CD4-positive, alpha-beta T cell treated with Interleukin-17A for 4 hours (primary cell): Measurements from ENCODE around the gene SLC18A3.

Source experiments
- DNase-seq: peaks from one replicate; pipeline ENCODE4 v3.0.0-alpha.2; 2020; ENCODE audit warnings: mixed read lengths

Gene SLC18A3

DNA sequence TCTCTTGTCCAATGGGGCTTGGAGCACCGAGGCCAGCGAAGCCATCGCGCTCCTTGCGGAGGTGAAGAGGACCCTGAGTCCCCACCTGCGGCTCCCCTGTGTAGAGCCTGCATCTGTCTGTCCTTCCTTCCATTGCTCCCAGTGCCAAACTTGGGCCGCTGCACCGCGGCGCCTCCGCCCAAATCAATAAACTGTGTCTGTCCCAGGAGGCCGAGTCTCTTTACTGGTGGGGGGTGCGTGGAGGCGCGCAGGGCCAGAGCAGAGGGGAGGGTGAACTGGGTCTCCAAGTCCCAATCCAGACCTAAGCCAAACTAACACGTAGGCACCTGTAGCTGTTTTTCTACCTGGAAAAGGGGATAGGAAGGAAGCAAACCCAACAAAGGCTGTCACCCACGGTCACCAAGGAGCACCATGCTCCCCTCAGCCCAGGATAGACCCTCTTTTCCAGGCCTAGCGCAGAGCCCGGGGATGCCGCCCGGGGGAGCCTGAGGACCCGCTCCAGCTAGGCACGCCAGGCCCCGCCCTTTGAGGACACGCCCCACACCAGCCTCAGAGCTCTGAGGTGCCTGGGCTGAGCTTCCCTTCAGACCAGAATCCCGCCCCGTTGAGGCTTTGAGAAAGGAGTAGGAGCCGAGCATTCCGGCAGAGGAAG lies 2.5 kb downstream of the SLC18A3 start:
- no peak for DNase-seq

DNA sequence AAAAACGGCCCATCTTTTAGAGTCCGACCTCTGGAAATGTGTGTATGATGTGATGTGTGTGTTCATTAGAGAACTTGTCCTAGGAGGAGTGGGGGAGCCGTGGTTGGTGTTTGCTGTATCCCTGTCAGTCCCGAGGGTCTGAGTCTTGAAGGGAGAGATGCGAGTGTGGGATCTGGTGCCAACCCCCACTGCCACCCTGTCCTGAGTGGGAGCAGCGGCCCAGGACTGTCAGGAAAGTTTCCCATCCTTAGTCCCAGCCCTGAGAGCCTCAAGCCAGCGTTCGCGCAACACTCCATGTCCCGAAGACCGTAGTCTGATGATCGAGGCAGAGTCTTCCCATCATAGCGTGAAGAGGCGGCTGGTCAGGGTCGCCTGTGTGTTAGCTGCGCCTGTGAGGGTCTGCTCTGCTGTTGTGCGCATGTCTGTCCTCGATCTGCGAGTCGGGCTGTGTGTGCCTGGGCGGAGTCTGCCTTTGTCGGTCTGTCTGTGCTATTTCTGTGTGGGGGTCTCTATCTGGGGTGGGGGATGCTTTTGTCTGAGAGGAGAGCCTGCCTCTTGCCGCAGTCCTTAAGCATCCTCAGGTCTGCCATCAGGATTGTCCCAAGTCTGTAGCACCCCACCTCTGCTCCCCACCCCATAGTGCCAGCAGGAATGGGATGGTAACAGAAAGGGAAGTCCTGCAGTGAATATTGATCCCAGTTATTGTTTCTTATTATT lies 3.2 kb downstream of the SLC18A3 start:
- no peak for DNase-seq

DNA sequence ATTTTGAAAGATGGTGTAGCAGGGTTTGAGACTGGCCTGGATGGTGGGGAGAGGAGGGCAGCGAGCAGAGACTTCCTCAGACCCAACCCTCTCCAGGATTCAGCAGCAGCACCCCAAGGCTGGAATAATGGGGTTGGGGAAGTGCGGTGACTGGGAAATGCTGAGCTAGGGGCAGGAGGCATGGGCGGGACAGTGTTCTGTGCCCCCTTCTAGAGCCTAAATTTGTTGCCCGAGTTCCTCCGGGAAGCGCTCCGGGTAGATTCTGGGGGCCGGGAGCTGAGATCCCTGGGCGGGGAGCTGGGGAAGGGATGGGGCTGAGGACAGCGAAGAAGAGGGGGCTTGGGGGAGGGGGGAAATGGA lies 3.8 kb downstream of the SLC18A3 start, which contains the start of gene CHAT:
TSS of gene CHAT (plus strand) at position 156 of the 360 bp plus-strand sequence. CDS start at position 309, 153 bp downstream.
- no peak for DNase-seq

DNA sequence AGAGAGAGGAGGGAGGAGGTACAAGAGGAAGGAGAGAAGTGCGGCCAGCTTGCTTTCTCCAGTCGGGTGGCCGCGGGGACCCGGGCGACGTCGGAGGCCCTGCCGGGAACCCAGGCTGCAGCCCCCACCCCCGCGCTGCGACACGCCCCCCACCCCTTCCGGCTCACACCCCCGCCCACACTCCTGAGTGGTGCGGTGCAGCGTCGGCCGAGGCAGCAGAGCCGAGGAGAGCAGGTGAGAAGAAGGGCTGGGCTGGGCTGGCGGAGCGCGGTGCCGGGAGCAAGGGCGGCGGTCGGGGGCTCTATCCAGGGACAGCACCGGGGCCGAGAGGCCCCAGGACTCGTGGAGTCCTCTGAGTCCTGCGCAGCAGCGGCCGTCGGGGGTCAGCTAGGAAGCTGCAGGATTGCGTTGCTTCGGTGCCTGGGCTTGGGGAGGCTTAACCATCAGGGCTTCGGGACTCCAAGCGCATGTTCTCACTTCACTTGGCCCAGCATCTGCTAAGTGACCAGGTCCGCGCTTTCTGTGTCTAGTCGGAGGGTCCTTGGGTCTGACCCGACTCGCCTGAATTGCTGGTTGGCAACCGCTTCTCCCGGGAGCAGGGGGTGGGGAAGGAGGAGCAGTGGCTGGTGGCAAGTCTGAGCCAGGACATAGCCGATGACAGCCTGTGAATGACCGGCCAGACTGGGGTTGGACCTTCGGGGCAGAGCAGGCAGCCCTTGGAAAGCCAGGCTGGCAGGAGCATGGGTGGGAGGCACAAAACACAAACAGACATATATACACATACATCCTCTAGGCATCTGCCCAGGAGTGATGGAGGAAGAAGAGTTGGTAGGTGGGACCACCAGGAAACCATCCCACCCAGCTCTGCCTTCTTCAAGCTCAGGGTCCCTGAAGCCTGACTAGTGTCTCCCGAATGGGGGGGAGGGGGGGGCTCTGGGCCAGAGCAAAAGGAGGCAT lies 4.4 kb downstream of the SLC18A3 start:
- no peak for DNase-seq

DNA sequence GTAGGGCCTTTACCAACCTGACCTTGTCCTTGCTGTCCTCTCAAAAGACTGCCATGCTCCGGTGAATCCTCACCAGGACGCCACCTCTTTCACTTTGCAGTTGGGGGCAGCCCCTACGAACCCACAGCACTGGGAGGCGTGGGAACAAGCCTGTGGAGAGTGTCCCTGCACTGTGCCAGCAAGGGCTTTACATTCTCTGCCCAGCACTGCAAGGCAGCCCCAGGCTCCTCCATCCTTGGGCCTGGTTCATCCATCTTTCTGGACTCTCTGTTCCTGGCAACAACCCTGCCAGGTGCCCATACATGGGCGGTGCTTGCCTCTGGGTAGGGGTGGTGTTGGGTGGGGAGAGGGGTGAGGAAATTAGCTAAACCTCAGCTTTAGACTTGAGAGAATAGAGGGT lies 5.1 kb downstream of the SLC18A3 start:
- no peak for DNase-seq

DNA sequence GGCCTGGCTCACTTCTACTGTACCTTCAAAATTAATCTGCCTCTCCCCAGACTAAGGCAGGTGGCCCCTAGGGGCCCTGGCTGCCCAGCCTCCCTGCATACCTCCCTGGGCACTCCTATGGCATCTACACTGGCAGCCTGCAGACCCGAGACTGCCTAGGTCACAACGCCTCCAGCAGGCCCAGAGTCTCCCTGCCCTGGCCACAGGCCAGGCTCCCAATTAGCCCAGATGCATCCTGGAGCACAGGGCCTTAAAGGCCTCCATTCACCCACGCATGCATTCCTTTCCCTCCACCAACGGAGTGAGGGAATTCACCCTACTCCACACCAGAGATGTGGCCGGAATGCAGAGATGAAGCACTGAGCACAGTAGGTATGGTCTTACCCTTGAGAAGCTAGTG lies 5.6 kb downstream of the SLC18A3 start:
- DNase-seq = no peak

DNA sequence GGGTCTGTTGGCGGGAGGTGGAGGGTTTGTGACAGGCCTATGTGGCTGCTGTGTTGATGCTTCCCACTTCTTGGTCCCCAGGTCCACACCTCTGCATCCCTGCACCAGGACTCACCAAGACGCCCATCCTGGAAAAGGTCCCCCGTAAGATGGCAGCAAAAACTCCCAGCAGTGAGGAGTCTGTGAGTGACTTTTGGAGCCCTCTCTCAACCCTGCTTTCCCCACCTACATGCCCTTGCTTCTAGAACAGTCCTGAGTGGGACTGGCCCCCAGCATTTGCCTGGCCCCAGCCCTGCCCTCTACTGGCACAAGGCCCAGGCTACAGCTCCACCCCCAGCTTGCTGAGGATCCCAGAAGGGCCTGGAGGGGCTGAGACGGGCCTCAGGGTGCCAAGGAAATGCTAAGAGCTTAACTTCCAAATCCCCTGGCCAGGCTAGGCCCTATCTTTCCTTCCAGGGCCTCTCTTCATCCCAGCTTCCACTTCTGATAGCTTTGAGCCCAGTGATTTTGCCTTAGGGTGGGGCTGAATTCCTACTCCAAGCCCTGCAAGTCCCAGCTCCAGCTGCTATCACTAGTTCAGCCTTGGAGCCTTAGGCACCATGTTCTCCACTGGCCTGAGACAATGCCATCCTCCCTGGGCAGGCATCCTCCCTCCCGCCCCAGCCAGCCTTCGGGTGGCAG lies 6.5 kb downstream of the SLC18A3 start:
- DNase-seq = no peak

DNA sequence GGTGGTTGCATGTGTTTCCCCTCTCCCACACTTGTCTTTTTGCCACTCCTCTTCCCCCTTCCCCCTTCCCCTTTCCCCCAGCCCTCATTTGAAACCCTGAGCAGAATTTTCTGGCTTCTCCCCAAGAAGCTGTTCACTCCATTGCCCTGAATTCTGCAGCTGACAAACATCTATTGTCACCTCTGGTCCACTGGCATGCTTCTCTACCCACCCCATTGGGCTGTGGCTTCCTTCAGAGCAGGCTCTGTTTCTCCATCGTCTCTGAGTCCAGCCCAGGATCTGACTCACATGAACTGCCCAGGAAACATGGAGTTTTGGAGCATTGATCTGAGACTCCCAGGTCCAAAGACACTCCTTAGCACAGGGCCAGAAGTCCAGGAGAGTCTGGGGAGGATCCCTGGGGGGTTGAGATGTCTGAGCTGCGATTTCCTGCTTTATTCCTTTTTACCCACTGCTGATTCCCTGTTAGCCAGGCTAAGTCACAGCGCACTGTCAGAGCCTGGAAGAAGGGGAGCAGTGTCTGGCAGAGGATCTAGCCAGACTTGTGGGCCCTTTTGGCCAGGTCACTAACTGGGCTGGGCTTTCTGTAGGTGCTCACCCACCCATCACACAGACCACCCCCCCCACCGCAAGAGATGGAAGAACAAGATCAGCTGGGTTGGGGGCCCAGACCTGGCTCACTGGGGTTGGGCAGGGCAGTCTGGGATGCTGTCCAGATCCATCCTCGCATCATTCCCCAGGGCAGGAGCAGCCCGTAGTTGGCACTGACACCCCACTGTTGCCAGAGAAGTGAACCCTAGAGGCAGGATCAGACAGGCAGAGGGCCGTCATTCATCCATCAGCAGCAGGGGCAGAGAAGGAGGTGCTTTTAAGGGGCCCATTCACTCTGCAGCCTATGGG lies 7.3 kb downstream of the SLC18A3 start:
- DNase-seq = no peak

DNA sequence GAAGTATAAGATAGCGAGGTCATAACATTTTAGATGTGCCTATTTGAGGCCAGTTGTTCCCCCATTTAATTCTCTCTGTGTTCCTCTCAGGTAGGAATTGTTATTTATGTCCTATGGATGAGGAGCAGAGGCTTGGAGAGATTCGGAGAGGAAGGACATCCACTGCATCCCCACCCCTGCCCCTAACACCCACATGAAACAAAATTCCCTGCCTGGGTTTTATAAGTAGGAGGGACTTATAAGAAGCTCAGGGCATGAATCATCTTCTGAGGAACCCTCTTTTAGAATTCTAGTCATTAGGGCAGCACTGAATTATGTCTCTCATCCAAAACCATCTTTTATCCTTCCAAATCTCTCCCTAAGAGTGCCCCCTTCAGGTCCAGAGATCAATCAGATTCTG lies 8.7 kb downstream of the SLC18A3 start:
- DNase-seq = no peak

DNA sequence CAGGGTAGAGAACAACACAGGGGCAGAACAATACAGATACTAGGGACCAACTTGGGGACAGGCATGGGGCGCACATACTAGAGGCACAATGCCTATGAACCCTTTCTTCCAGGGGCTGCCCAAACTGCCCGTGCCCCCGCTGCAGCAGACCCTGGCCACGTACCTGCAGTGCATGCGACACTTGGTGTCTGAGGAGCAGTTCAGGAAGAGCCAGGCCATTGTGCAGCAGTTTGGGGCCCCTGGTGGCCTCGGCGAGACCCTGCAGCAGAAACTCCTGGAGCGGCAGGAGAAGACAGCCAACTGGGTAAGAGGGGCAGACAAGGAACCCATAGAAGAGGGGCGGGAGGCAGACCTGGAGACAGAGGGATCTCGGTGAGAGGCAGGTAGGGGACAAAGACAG lies 9.5 kb downstream of the SLC18A3 start:
- DNase-seq = no peak

DNA sequence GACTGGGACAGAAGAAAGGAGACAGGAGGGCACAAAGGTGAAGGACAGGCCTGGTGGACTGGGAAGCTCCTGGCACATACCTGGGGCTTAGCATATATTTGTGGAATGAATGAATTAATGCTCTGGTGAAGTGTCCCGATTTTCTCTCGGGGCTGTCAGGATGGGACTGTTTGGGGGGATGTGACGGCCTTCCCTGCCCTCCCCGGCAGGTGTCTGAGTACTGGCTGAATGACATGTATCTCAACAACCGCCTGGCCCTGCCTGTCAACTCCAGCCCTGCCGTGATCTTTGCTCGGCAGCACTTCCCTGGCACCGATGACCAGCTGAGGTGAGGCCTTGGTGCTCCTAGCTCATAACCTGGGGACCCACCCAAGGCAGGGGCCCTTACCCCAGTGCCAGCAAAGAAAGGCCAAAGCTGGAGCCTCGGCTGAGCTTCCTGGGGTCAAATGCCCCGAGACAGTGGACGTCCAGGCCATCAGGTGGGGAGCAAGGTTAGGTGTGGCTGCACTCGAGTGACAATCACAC lies 10.2 kb downstream of the SLC18A3 start:
- DNase-seq = no peak

DNA sequence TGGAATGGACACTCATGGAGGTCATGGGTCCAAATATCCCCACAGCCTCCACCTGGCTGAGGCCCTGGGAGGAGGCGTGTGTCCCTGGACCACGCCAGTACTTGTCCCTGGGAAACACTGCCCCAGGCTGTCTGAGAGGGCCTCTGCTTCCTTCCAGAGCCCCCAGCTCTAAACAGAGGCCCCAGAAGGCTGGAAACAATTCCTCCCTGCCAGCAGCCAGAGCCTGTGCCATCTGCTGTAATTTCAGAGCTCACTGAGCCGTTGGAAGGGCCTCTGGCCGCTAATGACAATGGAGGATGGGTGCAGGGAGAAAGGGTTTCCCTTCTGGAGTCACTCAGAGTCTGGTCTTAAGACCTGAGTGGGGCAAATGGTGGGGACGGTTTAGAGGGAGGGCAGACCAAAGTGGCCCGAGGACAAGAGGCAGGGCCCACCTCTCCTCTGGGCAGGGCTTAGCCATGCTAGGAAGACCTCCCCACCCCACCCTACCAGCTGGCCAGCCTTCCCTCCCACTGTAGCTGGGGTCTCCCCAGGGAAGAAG lies 10.8 kb downstream of the SLC18A3 start:
- DNase-seq = no peak

DNA sequence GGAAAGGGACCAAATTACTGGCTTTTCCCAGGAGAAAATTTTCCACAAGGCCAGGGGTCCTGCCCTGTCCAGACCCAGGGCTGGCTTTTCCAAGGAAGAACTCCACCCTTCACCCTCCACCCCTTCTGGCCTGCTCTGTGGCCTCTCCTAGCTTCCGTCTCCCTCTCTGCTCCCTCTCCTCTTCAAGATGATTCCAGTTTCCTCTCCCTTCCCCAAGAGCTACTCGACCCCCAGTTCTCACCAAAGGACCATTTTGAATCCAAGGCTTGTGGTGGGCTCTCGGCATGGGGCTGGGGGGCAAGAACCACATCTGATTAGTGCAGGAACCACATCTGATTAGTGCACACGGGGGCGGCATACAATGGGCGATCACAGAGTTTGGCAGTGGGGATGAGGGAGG lies 11.5 kb downstream of the SLC18A3 start:
- DNase-seq = no peak

DNA sequence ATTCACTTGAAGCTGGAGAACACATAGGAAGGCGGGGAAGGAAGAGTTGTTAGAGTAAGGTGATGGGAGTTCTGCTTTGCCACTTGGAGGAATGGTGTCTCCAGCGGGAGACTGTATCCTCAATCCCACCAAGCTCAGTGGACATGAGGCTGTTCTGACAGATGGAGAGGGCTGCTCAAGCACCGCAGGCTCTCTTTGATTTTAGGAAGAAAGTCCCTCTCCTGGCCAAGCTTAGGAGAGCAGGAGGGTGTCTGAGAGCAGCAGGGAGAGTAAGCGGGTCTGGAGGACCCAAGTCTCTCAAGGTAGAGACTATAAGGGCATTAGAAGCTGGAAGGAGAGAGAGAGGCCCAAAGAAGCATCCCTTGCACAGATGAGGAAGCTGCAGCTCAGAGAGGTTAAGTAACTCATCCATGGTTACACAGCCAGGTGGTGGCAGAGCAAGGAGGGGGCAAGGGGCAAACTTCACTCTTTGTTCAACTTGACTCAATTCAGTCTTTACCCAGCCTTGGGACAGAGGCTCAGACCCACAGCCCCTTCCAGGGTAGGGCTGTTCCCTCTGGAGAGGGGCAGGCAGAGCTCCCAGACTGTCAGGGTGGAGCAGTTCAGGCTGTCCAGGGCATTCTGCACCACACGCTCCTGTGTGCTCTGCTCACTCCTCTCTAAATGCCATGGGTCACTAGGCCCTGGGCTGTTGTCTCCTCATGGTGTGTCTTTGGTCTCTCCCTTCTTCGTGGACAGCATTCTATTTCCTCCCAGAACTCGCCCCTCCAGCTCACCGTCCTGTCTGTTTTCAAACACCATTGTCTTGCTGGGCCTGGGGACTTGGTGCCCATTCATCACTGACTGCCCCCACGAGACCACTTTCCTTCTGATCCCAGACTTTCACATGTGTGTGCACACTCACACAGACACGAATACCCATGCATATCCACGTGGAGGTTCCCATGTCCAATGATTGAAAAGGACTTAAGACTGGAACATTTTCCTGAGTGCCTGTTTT lies 12.6 kb downstream of the SLC18A3 start:
- no peak for DNase-seq

DNA sequence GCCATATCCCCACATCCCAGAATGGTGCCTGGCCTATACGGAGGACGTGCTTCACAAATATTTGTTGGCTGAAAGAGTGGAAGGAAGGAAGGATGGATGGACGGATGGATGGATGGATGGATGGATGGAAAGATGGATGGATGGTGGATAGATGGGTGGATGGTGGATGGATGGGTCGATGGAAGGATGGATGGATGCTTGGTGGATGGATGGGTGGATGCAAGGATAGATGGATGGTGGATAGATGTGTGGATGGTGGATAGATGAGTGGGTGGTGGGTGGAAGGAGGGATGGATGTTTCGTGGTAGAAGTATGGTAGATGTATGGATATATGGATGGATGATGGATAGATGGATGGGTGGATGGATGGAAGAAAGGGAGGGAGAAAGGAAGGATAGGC lies 14.5 kb downstream of the SLC18A3 start:
- no peak for DNase-seq

DNA sequence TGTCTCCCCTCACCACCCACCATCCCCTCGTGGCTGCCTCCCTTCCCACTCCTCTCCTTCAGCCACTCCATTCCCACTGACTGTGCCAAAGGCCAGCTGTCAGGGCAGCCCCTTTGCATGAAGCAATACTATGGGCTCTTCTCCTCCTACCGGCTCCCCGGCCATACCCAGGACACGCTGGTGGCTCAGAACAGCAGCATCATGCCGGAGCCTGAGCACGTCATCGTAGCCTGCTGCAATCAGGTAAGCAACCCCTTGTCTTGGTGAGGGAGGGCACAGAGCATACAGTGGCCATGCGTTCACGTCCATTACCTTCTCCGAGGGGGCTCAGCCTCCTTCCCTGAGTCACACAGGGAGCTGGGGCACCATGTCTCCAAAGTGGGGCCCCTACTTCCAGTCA lies 15.3 kb downstream of the SLC18A3 start:
- DNase-seq = no peak

DNA sequence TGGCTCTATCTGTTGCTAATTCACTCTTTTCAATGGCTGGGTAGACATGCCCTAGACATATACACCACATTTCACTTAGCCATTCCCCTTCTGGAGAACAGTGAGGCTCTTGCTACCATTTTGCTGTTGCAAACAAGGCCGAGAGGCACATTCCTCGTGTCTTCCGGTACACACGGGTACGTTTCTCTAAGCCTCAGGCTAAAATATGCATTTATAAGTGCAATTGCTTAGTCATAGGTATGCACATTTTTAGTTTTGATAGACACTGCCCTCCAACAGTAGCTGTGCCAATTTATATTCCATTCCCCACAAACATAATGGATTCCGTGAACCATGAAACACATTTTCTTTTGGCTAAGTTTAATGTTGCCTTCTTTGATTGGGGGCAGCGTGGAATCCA lies 16.9 kb downstream of the SLC18A3 start:
- DNase-seq = no peak

DNA sequence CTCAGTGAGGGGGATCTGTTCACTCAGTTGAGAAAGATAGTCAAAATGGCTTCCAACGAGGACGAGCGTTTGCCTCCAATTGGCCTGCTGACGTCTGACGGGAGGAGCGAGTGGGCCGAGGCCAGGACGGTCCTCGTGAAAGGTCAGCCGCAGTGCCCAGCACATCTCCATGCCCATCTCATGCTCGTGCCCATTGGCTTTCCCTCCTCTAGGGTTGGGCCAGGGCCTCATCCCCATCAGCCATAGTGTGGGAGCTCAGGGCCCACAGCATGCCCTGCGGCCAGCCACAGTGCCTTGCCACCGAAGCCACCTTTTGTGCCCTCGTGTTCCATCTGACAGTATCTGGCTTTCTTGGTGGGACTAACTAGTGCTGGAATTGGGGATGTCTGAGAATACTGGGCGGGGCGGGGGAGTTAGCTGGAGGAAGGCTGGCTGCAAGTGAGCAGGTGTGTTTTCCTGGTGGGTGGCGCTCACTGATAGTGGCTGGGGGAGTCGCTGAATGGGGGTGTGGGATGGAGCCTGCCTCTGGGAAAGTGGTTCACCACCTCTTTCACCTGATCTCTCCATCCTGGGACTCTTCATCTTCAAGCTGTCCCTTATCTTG lies 17.6 kb downstream of the SLC18A3 start:
- no peak for DNase-seq

DNA sequence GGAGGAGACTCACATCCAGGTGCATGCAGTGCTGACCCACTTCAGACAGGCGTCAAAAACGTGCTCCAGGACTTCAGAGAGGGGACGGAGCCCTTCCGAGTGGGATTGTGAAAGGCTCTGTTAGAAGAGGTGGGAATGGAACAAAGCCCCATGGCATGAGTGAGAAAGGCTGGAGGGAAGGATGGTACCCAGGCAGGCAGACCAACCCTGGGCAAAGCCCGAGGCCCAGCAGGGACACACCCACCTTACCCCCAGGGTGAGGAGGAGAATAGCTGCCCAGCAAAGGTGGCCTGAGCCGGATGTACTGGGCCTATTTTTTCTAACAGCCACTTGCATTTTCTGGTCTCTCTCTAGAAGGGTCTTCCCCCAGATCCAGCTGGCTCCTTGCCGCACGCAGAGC lies 18.5 kb downstream of the SLC18A3 start:
- DNase-seq = no peak

DNA sequence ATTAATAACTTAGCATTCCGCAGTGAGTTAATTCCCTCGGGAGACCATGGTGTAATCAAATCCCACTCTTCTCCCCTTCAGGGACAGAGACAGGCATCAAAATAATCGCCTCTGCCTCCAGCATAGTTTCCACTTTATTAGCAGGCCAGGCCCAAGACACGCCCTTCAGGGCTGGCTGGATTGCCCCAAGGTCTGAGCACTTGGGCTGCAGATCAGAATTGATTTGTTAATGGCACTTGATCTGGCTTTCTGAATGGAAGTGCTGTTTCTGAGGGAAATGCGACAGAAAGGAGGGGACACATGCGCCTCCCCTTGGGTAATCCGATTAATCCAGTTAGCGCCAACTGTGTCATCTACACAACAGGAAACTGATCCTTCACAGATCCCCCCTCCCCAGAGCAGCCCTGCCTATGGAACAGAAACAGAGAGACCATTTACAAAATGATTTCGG lies 19.3 kb downstream of the SLC18A3 start:
- no peak for DNase-seq
